ENCODE results near the gene RARRES2. TPM values are rescaled to one million over a fixed set of nuclear protein-coding genes. Genes with fewer than 3 reads are reported as not detected.

RARRES2 gene
- total RNA-seq, 1 donor from 2014 or later: 19.4 TPM

- Histone ChIP-seq H3K79me2 (ENCODE audit: insufficient read depth, low read length) (no peaks in the 10 kb centered on the region), H4K20me1 (ENCODE audit: insufficient read depth, low read length) (no peaks in the 10 kb centered on the region), H3K36me3 (ENCODE audit: insufficient read depth, low read length) (no peaks in the 10 kb centered on the region), H2AFZ (ENCODE audit: low read depth, low read length) (no peak overlapping the region), H3K27ac (ENCODE audit: low read depth, low read length) (no peak overlapping the region), H3K4me3 (ENCODE audit: insufficient read depth, low read depth, low read length) (no peak overlapping the region), H3K9ac (ENCODE audit: low read length) (no peak overlapping the region), H3K9me3 (ENCODE audit: insufficient read depth, low read depth, low read length) (no peaks in the 10 kb centered on the region), H3K4me2 (ENCODE audit: low read length) (no peak overlapping the region), H3K27me3 (ENCODE audit: insufficient read depth, low read length) (no peaks in the 10 kb centered on the region), H3K4me1 (ENCODE audit: insufficient read depth, low read length) (peaks cover 2% of the 10 kb centered on the region)
- DNase-seq (ENCODE audit: low read depth) (no peak), FAIRE-seq (no peak)
- Mint-ChIP-seq H3K36me3 (ENCODE audit: low read depth, unreplicated experiment) (no peaks in the 10 kb centered on the region), H3K27me3 (ENCODE audit: low read depth, unreplicated experiment) (peaks cover 3% of the 10 kb centered on the region), H3K4me3 (ENCODE audit: unreplicated experiment) (no peak overlapping the region), H3K27ac (ENCODE audit: unreplicated experiment) (no peak overlapping the region), H3K4me1 (ENCODE audit: low read depth, unreplicated experiment) (peaks cover 9% of the 10 kb centered on the region), H3K9me3 (ENCODE audit: unreplicated experiment) (no peaks in the 10 kb centered on the region)
- TF ChIP-seq CTCF (IDR thresholded peaks at IDR 0.05; ENCODE audit: insufficient read depth, low read depth, low read length): no peak
- TF ChIP-seq EZH2 (IDR thresholded peaks at IDR 0.05; ENCODE audit: insufficient read depth, low read length): no peak
Measured at GRCh38 chr7:150358988-150359621, 17.7 kb upstream of the RARRES2 start.

- Mint-ChIP-seq H3K36me3 (ENCODE audit: low read depth, unreplicated experiment) (no peaks in the 10 kb centered on the region), H3K9me3 (ENCODE audit: unreplicated experiment) (no peaks in the 10 kb centered on the region), H3K27ac (ENCODE audit: unreplicated experiment) (no peak overlapping the region), H3K4me1 (ENCODE audit: low read depth, unreplicated experiment) (peaks cover 7% of the 10 kb centered on the region), H3K4me3 (ENCODE audit: unreplicated experiment) (no peak overlapping the region), H3K27me3 (ENCODE audit: low read depth, unreplicated experiment) (peaks cover 3% of the 10 kb centered on the region)
- Histone ChIP-seq H3K4me3 (ENCODE audit: insufficient read depth, low read depth, low read length) (no peak overlapping the region), H3K27me3 (ENCODE audit: insufficient read depth, low read length) (no peaks in the 10 kb centered on the region), H3K9ac (ENCODE audit: low read length) (no peak overlapping the region), H3K36me3 (ENCODE audit: insufficient read depth, low read length) (no peaks in the 10 kb centered on the region), H3K79me2 (ENCODE audit: insufficient read depth, low read length) (no peaks in the 10 kb centered on the region), H3K9me3 (ENCODE audit: insufficient read depth, low read depth, low read length) (no peaks in the 10 kb centered on the region), H3K4me1 (ENCODE audit: insufficient read depth, low read length) (peaks cover 2% of the 10 kb centered on the region), H4K20me1 (ENCODE audit: insufficient read depth, low read length) (no peaks in the 10 kb centered on the region), H3K27ac (ENCODE audit: low read depth, low read length) (no peak overlapping the region), H3K4me2 (ENCODE audit: low read length) (no peak overlapping the region), H2AFZ (ENCODE audit: low read depth, low read length) (no peak overlapping the region)
- TF ChIP-seq CTCF (IDR thresholded peaks at IDR 0.05; ENCODE audit: insufficient read depth, low read depth, low read length) (no peak), EZH2 (IDR thresholded peaks at IDR 0.05; ENCODE audit: insufficient read depth, low read length) (no peak)
- no peak for FAIRE-seq
- DNase-seq (ENCODE audit: low read depth): no peak
Measured at GRCh38 chr7:150358433-150358832, 17.0 kb upstream of the RARRES2 start.

- no peak for FAIRE-seq
- Histone ChIP-seq H3K4me3 (ENCODE audit: insufficient read depth, low read depth, low read length) (no peak overlapping the region), H3K36me3 (ENCODE audit: insufficient read depth, low read length) (no peaks in the 10 kb centered on the region), H3K4me2 (ENCODE audit: low read length) (no peak overlapping the region), H3K9me3 (ENCODE audit: insufficient read depth, low read depth, low read length) (no peaks in the 10 kb centered on the region), H4K20me1 (ENCODE audit: insufficient read depth, low read length) (no peaks in the 10 kb centered on the region), H3K27me3 (ENCODE audit: insufficient read depth, low read length) (no peaks in the 10 kb centered on the region), H3K4me1 (ENCODE audit: insufficient read depth, low read length) (peaks cover 2% of the 10 kb centered on the region), H3K79me2 (ENCODE audit: insufficient read depth, low read length) (no peaks in the 10 kb centered on the region), H2AFZ (ENCODE audit: low read depth, low read length) (peak overlapping the region; percentile 1), H3K27ac (ENCODE audit: low read depth, low read length) (no peak overlapping the region), H3K9ac (ENCODE audit: low read length) (no peak overlapping the region)
- Mint-ChIP-seq H3K27ac (ENCODE audit: unreplicated experiment) (no peak overlapping the region), H3K4me3 (ENCODE audit: unreplicated experiment) (no peak overlapping the region), H3K4me1 (ENCODE audit: low read depth, unreplicated experiment) (peaks cover 7% of the 10 kb centered on the region), H3K9me3 (ENCODE audit: unreplicated experiment) (no peaks in the 10 kb centered on the region), H3K36me3 (ENCODE audit: low read depth, unreplicated experiment) (no peaks in the 10 kb centered on the region), H3K27me3 (ENCODE audit: low read depth, unreplicated experiment) (peaks cover under 1% of the 10 kb centered on the region)
- peak; percentile 49 for DNase-seq (ENCODE audit: low read depth)
- no peak for TF ChIP-seq EZH2 (IDR thresholded peaks at IDR 0.05; ENCODE audit: insufficient read depth, low read length)
Measured at GRCh38 chr7:150357771-150358427, 16.5 kb upstream of the RARRES2 start.
